Non-pigmented ciliary epithelial cell (primary cell): ENCODE data around the gene ITGAD.
"Not testable (repeated sequence)": the region's sequence is repeated elsewhere in the genome, so short reads cannot be mapped to it uniquely, and the experiment has no call there.

Source experiments
- DNase-seq: peaks from one replicate; pipeline ENCODE4 v3.0.0-alpha.2; 2010; ENCODE audit warnings: low read depth

Gene ITGAD

DNA sequence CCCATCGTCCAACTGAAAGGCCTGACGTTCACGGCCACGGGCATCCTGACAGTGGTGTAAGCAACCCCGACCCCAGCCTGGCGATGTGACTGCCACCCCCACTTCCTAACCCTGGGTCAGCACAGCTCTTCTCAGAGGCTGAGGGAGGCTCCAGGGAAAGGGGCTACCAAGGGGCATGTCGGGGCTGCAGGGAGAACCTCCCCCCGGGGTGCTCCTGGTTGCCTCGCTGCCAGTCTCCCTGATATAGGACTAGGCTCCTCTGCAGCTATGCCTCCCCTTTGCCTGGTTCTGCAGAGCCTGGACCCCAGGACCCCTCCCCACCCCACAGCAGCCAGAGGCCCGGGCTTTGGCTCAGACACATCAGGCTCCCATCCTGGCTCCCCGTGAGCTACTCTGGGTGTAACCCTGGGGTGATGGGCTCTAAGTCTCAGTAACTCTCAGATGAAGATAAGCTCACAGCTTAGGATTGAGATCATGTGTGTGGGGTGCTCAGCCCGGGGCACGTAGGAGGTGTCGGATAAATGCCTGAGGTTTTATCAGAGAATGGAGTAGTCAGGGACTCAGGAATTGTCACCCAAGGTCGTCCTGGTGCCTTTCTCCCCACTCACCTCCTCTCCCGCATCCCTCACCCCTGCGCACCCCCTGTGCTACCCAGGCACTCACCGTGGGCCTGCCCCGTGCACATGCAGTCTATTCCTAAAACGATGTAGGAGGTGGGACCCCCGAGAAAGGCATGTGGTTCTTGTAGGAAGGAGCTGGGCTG is 10.6 kb downstream of the ITGAD start:
- DNase-seq: no peak

DNA sequence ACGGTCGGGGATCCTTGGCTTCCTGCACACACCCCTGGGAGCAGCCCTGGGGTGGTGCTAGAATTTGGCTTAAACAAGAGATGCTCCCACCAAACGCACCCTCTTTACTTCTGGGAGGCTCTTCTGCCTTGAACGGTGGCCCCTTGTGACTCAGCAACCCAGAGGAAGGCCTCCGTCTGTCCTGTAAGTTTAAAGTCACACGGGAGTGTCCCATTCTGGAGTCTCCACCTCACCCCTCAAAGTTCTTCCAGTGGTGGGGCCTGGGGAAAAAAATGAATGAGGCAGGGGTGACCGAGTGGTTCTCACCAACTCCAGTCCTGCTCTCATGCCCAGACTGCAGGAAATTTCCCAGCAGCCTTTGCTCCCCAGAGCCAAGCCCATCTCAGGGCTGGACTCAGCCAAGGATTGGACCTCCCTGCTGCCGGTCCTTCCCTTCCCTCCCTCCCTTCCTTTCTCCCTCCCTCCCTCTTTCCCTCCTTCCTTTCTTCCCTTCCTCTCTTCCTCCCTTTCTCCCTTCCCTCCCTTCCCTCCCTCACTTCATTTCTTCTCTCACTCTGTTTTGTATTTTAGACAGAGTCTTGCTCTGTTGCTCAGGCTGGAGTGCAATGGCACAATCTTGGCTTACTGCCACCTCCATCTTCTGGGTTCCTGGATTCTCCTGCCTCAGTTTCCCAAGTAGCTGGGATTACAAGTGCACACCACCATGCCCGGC is 11.4 kb downstream of the ITGAD start:
- DNase-seq: no peak

DNA sequence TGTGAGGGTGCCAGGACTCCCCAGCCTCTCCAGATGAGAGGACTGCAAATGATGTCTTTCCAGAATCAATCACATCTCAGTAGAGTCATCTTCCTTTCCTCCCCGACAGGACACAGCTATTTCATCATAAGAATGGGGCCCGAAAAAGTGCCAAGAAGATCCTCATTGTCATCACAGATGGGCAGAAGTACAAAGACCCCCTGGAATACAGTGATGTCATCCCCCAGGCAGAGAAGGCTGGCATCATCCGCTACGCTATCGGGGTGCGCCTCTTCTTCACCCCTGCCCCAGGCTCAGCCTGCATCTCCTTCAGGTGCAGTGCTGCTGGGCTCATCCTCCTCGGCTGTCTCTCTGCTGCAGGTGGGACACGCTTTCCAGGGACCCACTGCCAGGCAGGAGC is 14.3 kb downstream of the ITGAD start:
- no peak for DNase-seq

DNA sequence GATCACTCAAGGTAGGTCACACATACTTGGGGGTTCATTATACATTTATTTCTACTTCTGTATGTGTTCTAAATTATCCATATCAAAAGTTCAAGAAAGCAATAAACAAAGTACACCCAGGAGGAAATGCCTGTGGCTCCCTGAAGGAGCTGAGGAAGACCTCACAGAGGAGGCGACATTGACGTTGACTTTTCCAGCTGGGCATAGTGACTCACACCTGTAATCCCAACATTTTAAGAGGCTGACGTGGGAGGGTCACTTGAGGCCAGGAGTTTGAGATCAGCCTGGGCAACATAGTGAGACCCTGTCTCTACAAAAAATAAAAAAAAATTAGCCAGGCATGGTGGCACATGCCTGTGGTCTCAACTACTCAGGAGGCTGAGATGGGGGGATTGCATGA is 16.3 kb downstream of the ITGAD start:
- DNase-seq: no peak

DNA sequence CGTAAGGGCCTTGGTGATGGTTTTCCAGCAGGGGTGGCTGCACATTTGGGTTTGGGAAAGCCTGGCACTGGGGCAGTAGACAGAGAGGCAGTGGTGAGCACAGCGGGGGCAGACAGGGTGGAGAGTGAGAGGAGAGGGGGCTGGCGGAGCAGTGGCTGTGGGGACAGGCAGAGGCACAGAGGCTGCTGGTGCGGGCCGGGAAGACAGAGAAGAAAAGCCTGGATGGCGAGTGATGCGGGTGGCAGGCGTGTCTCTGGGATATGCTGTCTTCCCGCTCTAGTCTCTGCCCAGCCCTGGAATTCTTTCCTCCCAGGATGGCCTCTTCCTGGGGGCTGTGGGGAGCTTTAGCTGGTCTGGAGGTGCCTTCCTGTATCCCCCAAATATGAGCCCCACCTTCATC is 16.9 kb downstream of the ITGAD start:
- DNase-seq: no peak

DNA sequence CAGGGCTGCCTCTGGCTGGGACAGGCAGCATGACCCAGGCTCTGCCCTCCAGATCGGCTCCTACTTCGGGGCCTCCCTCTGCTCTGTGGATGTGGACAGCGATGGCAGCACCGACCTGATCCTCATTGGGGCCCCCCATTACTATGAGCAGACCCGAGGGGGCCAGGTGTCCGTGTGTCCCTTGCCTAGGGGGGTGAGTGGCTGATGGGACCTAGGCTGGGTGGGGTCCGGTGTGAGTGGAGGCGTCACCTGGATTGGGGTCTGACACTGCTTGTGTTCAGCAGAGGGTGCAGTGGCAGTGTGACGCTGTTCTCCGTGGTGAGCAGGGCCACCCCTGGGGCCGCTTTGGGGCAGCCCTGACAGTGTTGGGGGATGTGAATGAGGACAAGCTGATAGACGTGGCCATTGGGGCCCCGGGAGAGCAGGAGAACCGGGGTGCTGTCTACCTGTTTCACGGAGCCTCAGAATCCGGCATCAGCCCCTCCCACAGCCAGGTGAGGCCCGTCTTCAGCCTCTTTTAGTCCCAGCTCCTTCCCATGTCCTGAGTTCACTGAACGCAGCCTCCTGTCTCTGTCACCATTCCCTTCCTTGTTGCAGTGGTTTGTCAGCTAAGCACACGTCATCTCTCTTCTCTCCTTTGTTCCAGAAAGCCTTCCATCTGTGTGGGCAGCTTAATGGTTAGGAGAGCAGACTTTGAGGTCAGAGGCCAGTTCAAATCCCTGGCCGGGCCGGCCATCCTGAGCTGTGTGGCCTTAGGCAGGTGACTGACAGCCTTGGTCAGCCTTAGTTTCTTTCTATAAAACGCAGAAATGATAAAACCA is 18.1 kb downstream of the ITGAD start:
- DNase-seq: no peak

DNA sequence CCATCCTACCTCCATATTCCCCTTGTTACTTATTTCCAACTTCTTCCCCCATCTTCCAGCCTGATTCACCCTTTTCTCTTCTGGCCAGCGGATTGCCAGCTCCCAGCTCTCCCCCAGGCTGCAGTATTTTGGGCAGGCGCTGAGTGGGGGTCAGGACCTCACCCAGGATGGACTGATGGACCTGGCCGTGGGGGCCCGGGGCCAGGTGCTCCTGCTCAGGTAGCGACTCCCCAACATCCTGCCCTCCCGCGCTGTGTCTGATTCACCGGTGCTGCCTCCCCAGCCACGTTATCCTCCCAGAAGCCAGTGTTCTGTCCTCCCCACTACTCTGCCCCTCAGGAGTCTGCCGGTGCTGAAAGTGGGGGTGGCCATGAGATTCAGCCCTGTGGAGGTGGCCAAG is 19.6 kb downstream of the ITGAD start:
- DNase-seq: no peak

DNA sequence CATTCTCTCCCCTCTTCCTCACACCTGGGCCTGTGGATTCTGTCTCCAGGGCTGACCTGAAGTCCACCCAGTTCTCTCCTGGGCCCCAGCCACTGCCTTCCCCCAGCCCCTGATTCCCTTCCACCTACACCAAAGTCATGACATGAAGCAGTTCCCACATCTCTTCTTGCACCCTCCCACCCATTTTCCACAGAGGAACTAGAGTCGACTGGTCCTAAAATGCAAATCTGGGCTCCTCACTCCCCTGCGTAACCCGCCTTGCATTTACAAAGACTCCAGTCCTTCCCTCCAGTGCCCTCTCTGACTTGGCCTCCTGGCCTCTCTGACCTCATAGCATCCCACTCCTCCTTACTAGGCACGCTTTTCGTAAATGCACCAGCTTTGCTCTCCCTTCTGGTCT is 20.2 kb downstream of the ITGAD start:
- DNase-seq: no peak

DNA sequence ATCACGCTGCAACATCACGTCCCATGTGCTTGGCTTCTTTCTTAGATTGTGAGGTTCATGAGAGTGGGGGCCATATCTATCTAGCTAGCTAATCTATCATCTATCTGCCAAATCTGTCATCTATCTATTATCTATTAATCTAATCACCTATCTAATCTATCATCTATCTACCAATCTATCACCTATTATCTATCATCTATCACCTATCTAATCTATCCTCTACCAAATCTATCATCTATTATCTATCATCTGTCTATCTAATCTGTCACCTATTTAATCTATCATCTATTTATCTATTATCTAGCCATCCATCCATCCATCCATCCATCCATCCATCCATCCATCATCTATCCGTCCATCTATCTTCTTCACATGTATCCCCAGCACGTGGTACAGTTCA is 20.8 kb downstream of the ITGAD start:
- no peak for DNase-seq

DNA sequence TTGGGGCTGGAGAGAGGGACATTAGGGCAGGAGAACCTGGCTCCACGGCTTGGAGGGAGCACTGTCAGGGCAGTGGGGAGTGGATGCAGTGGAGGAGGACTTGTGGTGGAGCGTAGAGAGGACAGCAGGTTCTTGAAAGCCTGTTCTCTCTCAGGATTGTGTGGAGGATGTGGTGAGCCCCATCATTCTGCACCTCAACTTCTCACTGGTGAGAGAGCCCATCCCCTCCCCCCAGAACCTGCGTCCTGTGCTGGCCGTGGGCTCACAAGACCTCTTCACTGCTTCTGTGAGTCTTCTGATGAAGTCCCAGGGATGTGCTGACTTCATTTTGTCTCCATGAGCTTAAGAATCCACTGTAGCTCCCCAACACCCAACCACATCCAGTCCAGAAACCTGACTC is 21.6 kb downstream of the ITGAD start:
- DNase-seq: no peak

DNA sequence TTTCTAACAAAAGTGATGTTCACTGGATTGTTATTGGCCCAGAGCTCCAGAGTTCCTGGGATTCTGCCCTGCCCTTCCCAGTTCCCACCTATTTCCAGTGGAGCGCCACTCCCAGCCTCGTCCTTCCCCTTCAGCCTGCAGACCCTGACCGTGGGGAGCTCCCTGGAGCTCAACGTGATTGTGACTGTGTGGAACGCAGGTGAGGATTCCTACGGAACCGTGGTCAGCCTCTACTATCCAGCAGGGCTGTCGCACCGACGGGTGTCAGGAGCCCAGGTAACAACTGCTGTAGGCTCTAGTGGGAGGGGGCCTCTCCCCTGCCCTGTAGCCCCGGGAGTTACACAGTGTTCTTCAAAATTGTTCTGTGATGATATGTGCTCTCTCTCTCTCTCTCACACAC is 23.2 kb downstream of the ITGAD start:
- DNase-seq: no peak

DNA sequence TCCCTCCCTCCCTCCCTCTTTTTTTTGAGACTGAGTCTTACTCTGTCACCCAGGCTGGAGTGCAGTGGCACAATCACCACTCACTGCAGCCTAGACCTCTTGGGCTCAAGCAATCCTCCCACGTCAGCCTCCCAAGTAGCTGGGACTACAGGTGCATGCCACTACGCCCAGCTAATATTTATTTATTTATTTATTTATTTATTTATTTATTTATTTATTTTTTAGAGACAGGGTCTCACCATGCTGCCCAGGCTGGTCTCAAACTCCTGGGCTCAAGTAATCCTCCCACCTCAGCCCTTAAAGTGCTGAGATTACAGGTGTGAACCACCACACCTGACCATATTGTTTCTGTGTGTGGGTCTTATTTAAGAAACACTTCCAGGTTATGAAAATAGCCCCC is 23.9 kb downstream of the ITGAD start:
- DNase-seq: not testable (repeated sequence)

DNA sequence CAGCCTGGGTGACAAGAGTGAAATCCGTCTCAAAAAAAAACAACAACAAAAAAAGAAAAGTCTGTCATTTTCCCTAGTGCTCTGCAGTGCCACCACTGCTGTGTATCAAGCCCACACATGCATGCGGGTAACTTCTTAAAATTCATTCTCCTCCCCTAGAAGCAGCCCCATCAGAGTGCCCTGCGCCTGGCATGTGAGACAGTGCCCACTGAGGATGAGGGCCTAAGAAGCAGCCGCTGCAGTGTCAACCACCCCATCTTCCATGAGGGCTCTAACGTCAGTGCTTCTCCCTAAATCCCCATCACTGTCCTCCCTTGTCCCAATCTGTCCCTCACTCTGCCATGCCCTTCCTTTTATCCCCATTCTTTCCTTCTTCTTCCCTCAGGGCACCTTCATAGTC is 24.8 kb downstream of the ITGAD start:
- no peak for DNase-seq

DNA sequence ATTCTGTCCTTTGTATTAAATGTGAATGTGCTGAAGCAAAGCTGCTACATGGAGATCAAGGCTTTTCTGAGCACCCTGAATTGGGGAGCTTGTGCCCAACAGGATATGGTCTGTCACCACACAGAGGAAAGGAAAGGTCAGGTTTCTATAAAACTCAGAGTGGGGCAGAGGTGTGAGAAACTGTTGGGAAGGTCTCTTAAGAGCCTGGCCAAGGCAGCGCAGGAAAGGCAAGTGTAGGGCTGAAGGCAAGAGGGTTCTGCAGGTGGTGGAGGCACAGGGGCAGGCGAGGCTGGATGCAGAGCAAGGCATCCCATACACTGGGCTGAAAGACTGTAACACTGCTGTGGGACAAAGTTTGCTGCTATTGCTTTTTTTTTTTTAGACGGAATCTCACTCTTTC is 26.9 kb downstream of the ITGAD start:
- no peak for DNase-seq

DNA sequence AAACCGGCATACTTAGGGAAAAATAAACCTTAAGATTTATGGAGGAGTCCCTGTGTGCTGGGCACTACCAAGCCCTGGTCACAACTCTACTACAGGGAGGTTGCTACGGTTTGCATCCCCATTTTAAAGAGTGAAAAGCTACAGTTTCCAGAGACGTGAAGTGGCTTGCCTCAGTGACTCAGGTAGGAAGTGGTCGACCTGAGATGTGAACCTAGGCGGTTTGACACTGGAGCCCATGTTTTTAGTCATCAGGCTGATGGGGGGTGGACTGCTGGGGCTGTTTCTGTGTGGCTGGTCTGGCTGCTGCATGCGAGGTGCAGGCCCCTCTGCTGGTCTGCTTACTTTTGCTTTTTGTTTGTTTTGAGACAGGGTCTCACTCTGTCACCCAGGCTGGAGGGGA is 28.5 kb downstream of the ITGAD start:
- no peak for DNase-seq

DNA sequence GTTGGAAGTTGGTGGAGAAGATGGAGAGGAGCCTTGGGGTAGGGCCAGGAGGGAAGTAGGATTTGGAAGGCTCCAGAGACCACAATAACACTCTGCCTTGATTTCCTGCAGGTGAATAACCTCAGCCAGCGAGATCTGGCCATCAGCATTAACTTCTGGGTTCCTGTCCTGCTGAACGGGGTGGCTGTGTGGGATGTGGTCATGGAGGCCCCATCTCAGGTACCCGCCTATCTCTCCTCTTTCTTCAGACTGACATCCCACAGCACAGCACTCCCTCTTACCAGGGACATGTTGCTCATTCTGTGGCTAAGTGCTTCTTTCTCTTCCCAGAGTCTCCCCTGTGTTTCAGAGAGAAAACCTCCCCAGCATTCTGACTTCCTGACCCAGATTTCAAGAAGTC is 30.1 kb downstream of the ITGAD start:
- no peak for DNase-seq

DNA sequence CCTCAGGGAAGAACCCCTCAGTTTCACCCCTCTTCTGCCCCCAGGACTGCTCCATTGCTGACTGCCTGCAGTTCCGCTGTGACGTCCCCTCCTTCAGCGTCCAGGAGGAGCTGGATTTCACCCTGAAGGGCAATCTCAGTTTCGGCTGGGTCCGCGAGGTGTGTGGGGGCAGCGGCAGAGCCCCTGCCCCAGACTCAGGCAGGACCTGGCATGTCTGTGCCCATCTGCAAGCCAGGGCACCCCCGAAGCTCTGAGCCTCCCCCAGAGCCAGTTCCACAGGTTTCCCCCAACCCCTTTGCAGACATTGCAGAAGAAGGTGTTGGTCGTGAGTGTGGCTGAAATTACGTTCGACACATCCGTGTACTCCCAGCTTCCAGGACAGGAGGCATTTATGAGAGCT is 30.7 kb downstream of the ITGAD start:
- DNase-seq: no peak

DNA sequence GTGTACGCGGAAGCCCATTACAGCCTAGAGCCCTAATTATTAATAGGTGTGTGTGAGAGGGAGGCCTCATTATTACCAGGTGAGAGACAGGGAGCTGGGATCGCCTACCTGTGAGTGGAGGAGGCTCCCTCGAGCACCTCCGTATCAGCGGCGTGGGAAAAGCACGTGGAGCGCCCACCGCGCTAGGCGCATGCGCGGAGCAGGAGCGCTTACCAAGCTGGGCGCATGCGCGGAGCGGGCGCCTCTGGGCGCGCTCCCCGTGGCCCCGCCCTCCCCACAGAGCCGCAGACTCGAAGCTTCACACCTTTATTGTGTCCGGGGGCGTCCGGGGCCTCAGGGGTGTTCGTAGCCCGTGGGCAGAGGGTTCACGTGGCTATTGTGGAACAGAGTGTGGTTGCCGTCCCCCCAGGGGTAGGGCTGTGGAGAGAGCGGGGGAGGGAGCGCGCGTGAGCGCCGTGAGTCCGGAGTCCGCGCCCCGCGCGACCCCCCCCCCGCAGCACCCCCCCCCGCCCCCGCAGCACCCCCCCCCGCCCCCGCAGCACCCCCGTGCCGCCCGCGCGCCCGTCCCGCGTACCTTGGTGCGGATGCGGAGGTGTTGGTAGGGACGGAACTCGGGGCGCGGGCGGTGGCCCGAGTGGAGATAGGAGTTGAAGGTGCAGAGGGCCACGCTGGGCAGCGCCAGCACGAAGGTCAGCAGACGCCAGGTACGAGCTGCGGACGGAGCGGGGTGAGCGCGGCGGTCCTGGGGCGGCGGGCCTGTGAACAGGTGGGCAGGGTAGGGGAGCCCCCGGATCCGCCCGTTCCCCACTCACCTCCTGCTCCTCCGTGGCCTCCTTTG is 34.5 kb downstream of the ITGAD start:
- DNase-seq: no peak

DNA sequence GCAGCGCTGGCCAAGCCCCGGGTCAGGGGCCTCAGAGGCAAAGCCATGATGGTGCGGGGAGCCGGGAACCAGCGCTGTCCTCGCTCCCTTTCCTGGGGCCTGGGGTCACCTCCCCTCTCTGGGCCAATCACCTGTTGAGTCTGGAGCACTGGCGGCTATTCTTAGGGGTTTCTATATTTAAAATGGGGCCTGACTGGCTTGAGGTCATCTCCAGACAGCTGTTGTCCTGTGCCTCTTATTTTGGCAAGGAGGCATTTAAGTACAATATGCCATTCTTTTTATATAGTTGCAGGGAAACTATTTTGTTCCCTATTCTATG is 35.1 kb downstream of the ITGAD start, which contains the start of gene COX6A2:
Gene COX6A2 (minus strand): TSS at position 82 of the 319 bp plus-strand sequence. CDS start 35 bp downstream, at position 47.
- no peak for DNase-seq

DNA sequence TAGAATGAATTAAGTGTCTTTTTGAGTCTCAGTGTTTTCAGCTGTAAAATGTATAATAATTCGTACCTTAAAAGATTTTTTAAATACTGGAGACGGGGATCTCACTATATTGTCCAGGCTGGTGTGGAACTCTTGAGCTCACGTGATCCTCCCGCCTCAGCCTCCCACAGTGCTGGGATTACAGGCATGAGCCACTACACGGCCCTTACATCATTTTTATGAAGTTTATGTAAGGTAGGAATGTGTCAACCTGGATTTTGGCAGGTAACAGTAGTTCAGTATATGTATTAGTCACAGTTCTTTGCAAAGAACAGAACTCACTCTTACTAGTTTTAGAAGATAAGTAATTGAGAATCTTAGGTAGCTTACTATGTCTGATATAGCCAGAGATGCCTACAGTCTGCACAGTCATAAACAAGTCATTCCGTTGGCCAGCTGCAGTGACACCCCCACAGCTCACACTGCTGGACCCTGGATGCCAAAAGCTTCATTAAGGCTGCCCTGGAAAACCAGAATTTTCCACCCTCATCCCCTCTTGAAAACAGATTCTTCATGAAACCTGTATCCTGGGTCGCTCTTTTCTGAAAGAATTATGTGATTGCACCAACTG is 35.6 kb downstream of the ITGAD start:
- DNase-seq: no peak

DNA sequence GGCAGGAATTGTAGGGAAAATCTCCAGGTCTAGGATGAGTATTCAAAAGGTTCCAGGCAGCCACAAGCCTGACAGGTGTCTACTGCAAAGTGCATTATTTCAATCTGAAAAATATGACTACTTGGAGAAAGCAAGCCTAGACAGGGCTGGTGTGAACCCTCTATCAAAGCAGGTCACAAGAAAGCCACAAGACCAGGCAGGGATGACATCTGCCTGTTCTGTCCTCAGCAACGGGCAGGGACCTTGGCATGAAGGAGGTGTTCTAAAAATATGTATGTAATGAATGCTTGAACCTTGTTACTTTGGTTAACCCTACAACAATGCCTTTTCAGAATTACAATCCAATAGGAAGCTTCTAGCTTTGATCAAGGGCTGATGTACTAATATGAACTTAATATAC is 36.2 kb downstream of the ITGAD start:
- DNase-seq: no peak

DNA sequence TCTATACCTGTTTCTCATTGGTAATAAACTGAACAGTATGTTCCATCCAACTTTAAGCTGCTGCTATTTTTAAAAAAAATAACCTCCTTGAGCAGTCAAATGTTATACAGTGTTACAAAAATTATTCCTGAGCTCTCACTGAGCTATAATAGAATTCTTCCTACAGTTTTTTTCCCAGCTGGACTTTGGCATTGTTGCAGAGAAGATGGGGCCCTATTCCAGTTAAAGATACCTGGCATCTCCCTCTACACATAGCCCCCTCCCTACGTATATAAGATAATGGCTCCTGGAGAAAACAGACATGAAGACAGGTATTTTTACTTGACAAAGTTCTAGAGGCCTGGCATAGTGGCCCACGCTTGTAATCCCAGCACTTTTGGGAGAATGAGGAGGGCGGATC is 36.7 kb downstream of the ITGAD start:
- DNase-seq: no peak
